Measurements from ENCODE around the gene TP53RK.
"Not testable (repeated sequence)": the region's sequence is repeated elsewhere in the genome, so short reads cannot be mapped to it uniquely, and the experiment has no call there.

TP53RK gene

DNA sequence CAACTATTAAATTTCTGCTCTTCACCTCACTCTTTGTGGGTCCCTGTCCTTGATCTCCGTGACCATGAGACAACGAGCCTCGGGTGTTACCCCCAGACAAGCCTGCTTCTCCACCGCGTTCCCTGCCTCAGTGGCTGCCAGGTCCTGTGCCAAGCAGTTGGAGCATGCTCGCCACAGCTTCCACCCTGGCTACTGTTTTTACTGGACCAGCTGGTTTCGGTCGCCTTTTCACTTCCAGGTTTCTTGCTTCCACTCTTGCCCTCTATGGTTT, 5.6 kb downstream of the TP53RK start:
- DNase-seq (ENCODE audit: low spot score in 2 of 2) (no peak), ATAC-seq (ENCODE audit: low read depth) (no peak)
- no peaks in the 10 kb centered on the region for H3K9me3 Mint-ChIP-seq
- peaks cover 13% of the 10 kb centered on the region for H3K36me3 Mint-ChIP-seq
- H3K4me3 Mint-ChIP-seq: no peak overlapping the region
- peaks cover 42% of the 10 kb centered on the region for H3K4me1 Mint-ChIP-seq
- peak overlapping the region; percentile 3 for H3K27ac Mint-ChIP-seq
- no peaks in the 10 kb centered on the region for H3K27me3 Mint-ChIP-seq

DNA sequence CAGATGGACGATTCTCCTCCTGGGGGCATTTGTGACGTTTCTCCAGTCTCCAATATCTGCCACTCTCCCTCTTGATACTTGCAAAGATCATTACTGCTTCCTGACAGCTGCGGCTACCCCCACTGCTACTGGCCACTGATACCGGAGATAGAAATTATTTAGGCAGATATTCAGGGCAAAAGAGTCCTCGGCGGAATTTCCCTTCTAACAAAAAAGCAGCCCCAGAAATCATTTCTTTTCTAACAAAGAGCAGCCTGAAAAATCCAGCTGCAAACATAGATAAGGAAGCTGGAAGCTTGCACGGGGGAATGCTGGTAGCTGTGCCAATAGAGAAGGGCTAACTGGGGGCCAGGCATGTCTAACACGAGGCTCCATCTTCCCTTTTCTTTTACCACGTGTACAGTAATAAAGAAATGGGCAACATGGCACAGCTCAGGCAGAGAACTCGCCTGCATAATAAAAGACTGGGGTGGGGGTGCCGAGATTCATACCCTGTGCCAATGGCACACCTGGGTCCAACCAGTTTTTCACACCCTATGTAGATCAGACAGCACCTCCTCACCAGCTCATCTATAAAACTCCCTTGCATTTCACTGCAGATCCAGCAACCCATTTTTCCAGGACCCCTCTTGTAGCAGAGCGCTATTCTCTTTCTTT, 6.1 kb downstream of the TP53RK start:
- Mint-ChIP-seq H3K4me1 (peaks cover 38% of the 10 kb centered on the region), H3K9me3 (no peaks in the 10 kb centered on the region), H3K27ac (no peak overlapping the region), H3K27me3 (no peaks in the 10 kb centered on the region), H3K4me3 (no peak overlapping the region), H3K36me3 (peaks cover 13% of the 10 kb centered on the region)
- ATAC-seq (ENCODE audit: low read depth): no peak
- no peak for DNase-seq (ENCODE audit: low spot score in 2 of 2)

GRCh38 chr20:46682063-46682821, 7.0 kb downstream of the TP53RK start:
- Mint-ChIP-seq H3K36me3 (peaks cover 15% of the 10 kb centered on the region), H3K4me3 (no peak overlapping the region), H3K4me1 (peaks cover 31% of the 10 kb centered on the region), H3K27me3 (no peaks in the 10 kb centered on the region), H3K27ac (no peak overlapping the region), H3K9me3 (no peaks in the 10 kb centered on the region)
- no peak for ATAC-seq (ENCODE audit: low read depth)
- DNase-seq (ENCODE audit: low spot score in 2 of 2): no peak

GRCh38 chr20:46681032-46681854, 8.0 kb downstream of the TP53RK start:
- peaks cover 23% of the 10 kb centered on the region for H3K4me1 Mint-ChIP-seq
- no peaks in the 10 kb centered on the region for H3K27me3 Mint-ChIP-seq
- no peak overlapping the region for H3K4me3 Mint-ChIP-seq
- H3K27ac Mint-ChIP-seq: peak overlapping the region; percentile 48
- peak; percentile 56 to 69 for DNase-seq (ENCODE audit: low spot score in 2 of 2)
- peak; percentile 74 for ATAC-seq (ENCODE audit: low read depth)
- H3K9me3 Mint-ChIP-seq: no peaks in the 10 kb centered on the region
- peaks cover 11% of the 10 kb centered on the region for H3K36me3 Mint-ChIP-seq

DNA sequence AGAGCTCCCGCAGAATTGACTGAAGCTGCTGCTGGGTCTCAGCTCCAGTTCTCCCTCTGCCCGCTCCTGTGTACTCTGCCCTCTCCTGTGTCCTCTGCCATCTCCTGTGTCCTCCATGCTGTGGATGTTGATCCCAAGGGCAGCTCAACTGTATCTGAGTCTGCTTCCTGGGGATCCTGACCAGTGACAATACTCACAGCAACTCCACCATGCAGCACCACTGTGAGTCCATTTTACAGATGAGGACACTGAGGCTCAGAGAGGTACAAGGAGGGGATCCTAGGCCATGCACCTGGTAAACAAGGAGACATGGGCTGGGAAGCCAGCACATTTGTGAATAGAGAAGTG, 8.6 kb downstream of the TP53RK start:
- Mint-ChIP-seq H3K36me3 (peaks cover 9% of the 10 kb centered on the region), H3K27ac (no peak overlapping the region), H3K9me3 (no peaks in the 10 kb centered on the region), H3K27me3 (no peaks in the 10 kb centered on the region), H3K4me3 (no peak overlapping the region), H3K4me1 (peaks cover 23% of the 10 kb centered on the region)
- no peak for DNase-seq (ENCODE audit: low spot score in 2 of 2)
- ATAC-seq (ENCODE audit: low read depth): no peak

DNA sequence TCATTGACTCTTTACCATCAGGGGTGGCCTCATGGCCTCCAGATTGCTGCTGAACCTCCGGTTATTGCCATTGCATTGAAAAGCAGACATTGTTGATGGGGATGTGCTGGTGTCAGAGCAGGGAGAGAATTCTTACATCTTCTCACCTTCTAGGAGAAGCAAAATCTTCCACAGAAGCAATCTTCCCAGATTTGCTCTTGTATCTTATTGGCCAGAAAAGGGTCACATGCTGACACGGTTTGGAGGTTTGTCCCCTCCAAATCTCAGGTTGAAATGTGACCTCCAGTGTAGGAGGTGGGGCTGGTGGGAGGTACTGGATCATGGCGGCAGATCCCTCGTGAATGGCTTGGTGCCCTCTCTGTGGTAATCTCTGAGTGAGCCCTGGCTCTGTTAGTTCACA, 10.7 kb downstream of the TP53RK start:
- Mint-ChIP-seq H3K9me3 (no peaks in the 10 kb centered on the region), H3K4me1 (peaks cover 17% of the 10 kb centered on the region), H3K4me3 (no peak overlapping the region), H3K36me3 (peaks cover 6% of the 10 kb centered on the region), H3K27ac (no peak overlapping the region), H3K27me3 (peaks cover 3% of the 10 kb centered on the region)
- DNase-seq (ENCODE audit: low spot score in 2 of 2) (no peak), ATAC-seq (ENCODE audit: low read depth) (no peak)

GRCh38 chr20:46677608-46678007, 11.6 kb downstream of the TP53RK start:
- Mint-ChIP-seq H3K27ac (no peak overlapping the region), H3K27me3 (peaks cover 3% of the 10 kb centered on the region), H3K36me3 (peaks cover 6% of the 10 kb centered on the region), H3K9me3 (no peaks in the 10 kb centered on the region), H3K4me1 (peaks cover 13% of the 10 kb centered on the region), H3K4me3 (no peak overlapping the region)
- DNase-seq (ENCODE audit: low spot score in 2 of 2): no peak
- ATAC-seq (ENCODE audit: low read depth): no peak

GRCh38 chr20:46676649-46677316, 12.5 kb downstream of the TP53RK start:
- H3K4me3 Mint-ChIP-seq; H3K9me3 Mint-ChIP-seq; ATAC-seq (ENCODE audit: low read depth); H3K27ac Mint-ChIP-seq; H3K36me3 Mint-ChIP-seq; DNase-seq (ENCODE audit: low spot score in 2 of 2); H3K27me3 Mint-ChIP-seq: not testable (repeated sequence)
- peaks cover 13% of the 10 kb centered on the region for H3K4me1 Mint-ChIP-seq

GRCh38 chr20:46674253-46675083, 14.8 kb downstream of the TP53RK start:
- peaks cover 3% of the 10 kb centered on the region for H3K27me3 Mint-ChIP-seq
- H3K4me1 Mint-ChIP-seq: peaks cover 4% of the 10 kb centered on the region
- no peaks in the 10 kb centered on the region for H3K9me3 Mint-ChIP-seq
- ATAC-seq (ENCODE audit: low read depth) (no peak), DNase-seq (ENCODE audit: low spot score in 2 of 2) (no peak)
- H3K27ac Mint-ChIP-seq: no peak overlapping the region
- peaks cover 6% of the 10 kb centered on the region for H3K36me3 Mint-ChIP-seq
- no peak overlapping the region for H3K4me3 Mint-ChIP-seq

DNA sequence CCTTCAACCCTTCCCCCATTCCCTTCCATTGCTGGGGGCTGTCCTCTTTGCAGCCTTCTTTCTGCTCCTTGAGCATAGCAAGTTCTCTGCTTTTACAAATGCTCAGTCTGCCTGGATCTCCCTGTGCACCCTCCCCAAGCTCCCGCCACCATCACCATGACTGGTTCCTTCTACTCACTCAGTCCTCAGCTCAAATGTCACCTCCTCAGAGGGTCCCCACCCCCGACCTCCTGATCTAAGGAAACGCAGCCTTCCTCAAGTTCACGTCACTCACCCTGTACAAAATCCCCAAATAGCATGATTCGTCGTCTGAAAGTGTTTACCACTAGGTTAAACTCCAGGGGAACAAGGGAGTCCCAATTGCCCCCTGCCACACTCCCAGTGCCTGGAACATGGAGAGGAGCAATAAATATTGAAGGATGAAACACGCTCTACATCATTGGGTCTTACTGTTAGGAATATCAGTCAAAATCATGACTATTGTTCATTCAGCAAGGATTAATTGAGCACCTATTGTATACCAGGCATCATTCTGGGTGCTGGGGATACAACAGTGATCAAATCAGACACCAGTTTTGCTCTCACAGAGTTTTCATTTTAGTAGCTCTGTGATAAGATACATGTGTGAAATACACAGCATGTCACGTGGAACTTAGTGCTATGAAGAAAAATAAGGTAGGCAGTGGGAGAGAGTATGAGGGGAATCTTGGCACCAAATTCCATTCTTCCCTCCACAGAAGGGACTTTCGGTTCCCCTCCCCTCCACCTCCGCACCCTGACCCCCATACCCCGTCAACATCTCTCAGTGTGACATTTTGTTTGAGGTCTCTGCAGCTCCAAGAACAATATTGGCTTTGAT, 15.6 kb downstream of the TP53RK start:
- Mint-ChIP-seq H3K4me1 (peaks cover 4% of the 10 kb centered on the region), H3K4me3 (no peak overlapping the region), H3K36me3 (peaks cover 6% of the 10 kb centered on the region), H3K9me3 (no peaks in the 10 kb centered on the region), H3K27me3 (peaks cover 3% of the 10 kb centered on the region), H3K27ac (no peak overlapping the region)
- DNase-seq (ENCODE audit: low spot score in 2 of 2) (no peak), ATAC-seq (ENCODE audit: low read depth) (no peak)

DNA sequence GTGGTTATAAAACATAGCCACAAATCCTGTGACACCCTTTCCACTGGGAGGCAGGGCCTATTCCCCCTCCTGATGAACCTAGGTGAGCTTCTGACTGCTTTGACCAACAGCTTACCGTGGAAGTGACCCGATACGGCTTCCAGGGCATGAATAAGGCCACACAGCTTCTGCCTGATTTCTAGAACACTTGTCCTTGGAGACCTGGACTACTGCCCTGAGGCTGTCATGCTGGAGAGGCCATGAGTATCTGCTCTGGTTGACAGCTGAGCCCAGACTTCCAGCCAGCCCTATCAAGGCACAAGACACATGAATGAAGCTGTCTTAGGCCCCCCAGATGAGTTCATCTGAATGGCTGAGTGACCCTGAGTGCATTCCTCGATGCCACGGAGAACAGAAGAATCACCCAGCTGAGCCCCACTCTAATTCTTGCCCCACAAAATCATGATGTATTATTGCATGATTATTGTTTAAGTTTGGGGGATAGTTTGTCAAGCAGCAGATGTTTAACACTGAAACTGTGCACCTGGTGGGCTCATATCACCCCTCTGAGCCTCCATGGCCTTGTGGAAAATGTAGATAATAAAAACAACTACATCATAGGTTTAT, 16.6 kb downstream of the TP53RK start:
- Mint-ChIP-seq H3K36me3 (peaks cover 6% of the 10 kb centered on the region), H3K4me1 (peaks cover 4% of the 10 kb centered on the region), H3K27ac (no peak overlapping the region), H3K9me3 (no peaks in the 10 kb centered on the region), H3K4me3 (no peak overlapping the region), H3K27me3 (peaks cover 3% of the 10 kb centered on the region)
- DNase-seq (ENCODE audit: low spot score in 2 of 2) (no peak), ATAC-seq (ENCODE audit: low read depth) (no peak)

- Mint-ChIP-seq H3K4me1 (peaks cover 4% of the 10 kb centered on the region), H3K27me3 (peaks cover 3% of the 10 kb centered on the region), H3K4me3 (no peak overlapping the region), H3K9me3 (no peaks in the 10 kb centered on the region), H3K27ac (no peak overlapping the region), H3K36me3 (peaks cover 4% of the 10 kb centered on the region)
- DNase-seq (ENCODE audit: low spot score in 2 of 2) (no peak), ATAC-seq (ENCODE audit: low read depth) (no peak)
Measured at GRCh38 chr20:46671866-46672542, 17.2 kb downstream of the TP53RK start.
